ENCODE data around the gene MED9. TPM values are rescaled to one million over a fixed set of nuclear protein-coding genes. Genes with fewer than 3 reads are reported as not detected.

MED9 gene
- total and polyA plus RNA-seq, 2 of the 4 experiments (the other 2 are of a cell fraction): 6.1 to 10.1 TPM

DNA sequence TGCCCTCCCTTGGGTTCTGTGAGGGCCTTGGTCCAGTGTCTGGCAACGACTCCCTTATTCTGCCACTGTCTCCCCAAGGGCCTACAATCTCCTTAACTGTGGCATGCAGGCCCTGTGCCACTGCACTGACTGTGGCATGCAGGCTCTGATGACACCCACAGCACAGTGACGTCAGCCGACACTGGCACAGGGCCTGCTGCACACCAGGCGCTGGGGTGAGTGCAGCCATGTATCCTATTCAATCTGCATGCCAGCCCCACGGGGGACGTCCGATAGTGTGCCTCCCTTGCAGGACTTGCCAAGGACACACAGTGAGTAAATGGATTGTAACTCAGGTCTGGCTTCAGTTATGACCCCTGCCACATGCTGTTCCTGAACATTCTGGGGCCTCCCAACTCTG is 59.2 kb downstream of the MED9 start:
- peak; percentile 39 for DNase-seq
- Histone ChIP-seq H4K91ac (ENCODE audit: insufficient read depth, low read depth, low read length) (no peak overlapping the region), H2AK5ac (ENCODE audit: low read depth, low read length) (no peak overlapping the region), H3K4ac (ENCODE audit: low read depth, low read length) (no peak overlapping the region), H3K36me3 (ENCODE audit: control insufficient read depth, insufficient read depth, low read length) (no peaks in the 10 kb centered on the region), H3K18ac (ENCODE audit: low read depth, low read length) (no peak overlapping the region), H3K79me1 (ENCODE audit: low read depth in 1 of 2, low read length in 2 of 2) (no peaks in the 10 kb centered on the region), H2BK120ac (ENCODE audit: low read depth, low read length) (no peak overlapping the region), H2BK5ac (ENCODE audit: low read depth, low read length, poor library complexity, severe bottlenecking) (no peak overlapping the region), H3K9ac (ENCODE audit: low read depth, low read length) (no peak overlapping the region), H4K20me1 (ENCODE audit: insufficient read depth, low read length) (no peaks in the 10 kb centered on the region), H3K23ac (ENCODE audit: low read depth, low read length) (no peak overlapping the region), H3K27ac (ENCODE audit: insufficient read depth, low read length) (no peak overlapping the region), H3K4me2 (ENCODE audit: low read depth, low read length) (no peak overlapping the region), H3K56ac (ENCODE audit: extremely low read depth, insufficient read depth, low read length) (no peak overlapping the region), H2BK20ac (ENCODE audit: low read depth, low read length) (no peak overlapping the region), H3K27me3 (ENCODE audit: control insufficient read depth, insufficient read depth, low read length) (no peaks in the 10 kb centered on the region), H2AFZ (replicated peaks; ENCODE audit: low read length, poor library complexity) (no peak overlapping the region), H4K8ac (ENCODE audit: low read depth in 2 of 2, low read length in 2 of 2) (no peak overlapping the region), H3K4me1 (ENCODE audit: control insufficient read depth, insufficient read depth, low read length) (peaks cover 8% of the 10 kb centered on the region; the same call in 1 of the 2 replicates), H3K4me3 (ENCODE audit: insufficient read depth, low read depth, low read length) (no peak overlapping the region), H3K9me1 (ENCODE audit: insufficient read depth, low read length) (0 out of 2 replicates have a peak, but pooled peaks cover 4% of the 10 kb centered on the region), H2BK15ac (ENCODE audit: low read depth, low read length) (no peak overlapping the region), H3K14ac (replicated peaks; ENCODE audit: low read depth, low read length) (no peak overlapping the region), H2AK9ac (replicated peaks; ENCODE audit: low read depth, low read length, poor library complexity) (no peak overlapping the region), H4K5ac (ENCODE audit: low read depth, low read length) (no peak overlapping the region), H3K9me3 (ENCODE audit: control insufficient read depth, insufficient read depth, low read length) (no peaks in the 10 kb centered on the region)
- CTCF ChIA-PET: no interaction called here
- POLR2A ChIA-PET (ENCODE audit: unreplicated experiment): no interaction called here
- dilution Hi-C loops (cut with HindIII; ENCODE audit: low sequenced_read_pairs, unreplicated experiment) (no loop called here), intact Hi-C loops (cut with micrococcal nuclease) (no loop called here), in situ Hi-C loops (cut with MboI; ENCODE audit: low sequenced_read_pairs) (no loop called here)
- ATAC-seq (ENCODE audit: low read depth): peak; percentile 78
- WGBS, 2 experiments (ENCODE audit: extremely low coverage in 2 of 2, insufficient read length in 1 of 2): 75% methylated on average over 2 of the region's 7 CpGs; no CpG with 5 or more reads in 1 of the 2 experiments
- no peak for TF ChIP-seq CHD1 (IDR thresholded peaks at IDR 0.05; ENCODE audit: low read depth, low read length)
- no peak for TF ChIP-seq CTCF (conservative IDR thresholded peaks at IDR 0.05; ENCODE audit: low read depth, low read length)
- no peak for TF ChIP-seq POLR2A (IDR thresholded peaks at IDR 0.05; ENCODE audit: low read depth, low read length)
- TF ChIP-seq RAD21 (IDR thresholded peaks at IDR 0.05; ENCODE audit: low read length): no peak
- TF ChIP-seq MAFK (IDR thresholded peaks at IDR 0.05; ENCODE audit: low read depth, low read length): no peak
- no peak for TF ChIP-seq SMC3 (IDR thresholded peaks at IDR 0.05; ENCODE audit: low read depth, low read length)
- no peak for TF ChIP-seq ELK1 (IDR thresholded peaks at IDR 0.05; ENCODE audit: borderline replicate concordance, low read depth, low read length)
- no peak for TF ChIP-seq MXI1 (IDR thresholded peaks at IDR 0.05; ENCODE audit: borderline replicate concordance, low read depth, low read length)
- TF ChIP-seq MAZ (IDR thresholded peaks at IDR 0.05; ENCODE audit: borderline replicate concordance, low read depth, low read length): no peak
- TF ChIP-seq RCOR1 (IDR thresholded peaks at IDR 0.05; ENCODE audit: insufficient replicate concordance, low read length): no peak
- TF ChIP-seq BHLHE40 (IDR thresholded peaks at IDR 0.05; ENCODE audit: low read depth, low read length): no peak
- no peak for TF ChIP-seq RFX5 (IDR thresholded peaks at IDR 0.05; ENCODE audit: low read depth, low read length)
- no peak for TF ChIP-seq CEBPB (IDR thresholded peaks at IDR 0.05; ENCODE audit: low read depth, low read length)
- TF ChIP-seq USF2 (IDR thresholded peaks at IDR 0.05; ENCODE audit: low read depth, low read length): no peak
- TF ChIP-seq NFE2L2 (IDR thresholded peaks at IDR 0.05; ENCODE audit: low read depth, low read length): no peak
- BruUV-seq (replicated peaks): no TSS peak
